Fibroblast of lung (primary cell): Measurements from ENCODE around the gene PHLDB3. TPM values are rescaled to one million over a fixed set of nuclear protein-coding genes. Genes with fewer than 3 reads are reported as not detected.
A peak's percentile ranks its signal among the peaks of the same experiment; 100 is the strongest.

Experiments used
- DNase-seq, 2 donors: peaks; one replicate each; pipeline versions ENCODE4 v3.0.0 to v3.0.0-alpha.2; 2010; ENCODE audit warnings: low read depth in 2 of 2
- H2AFZ ChIP-seq: 2 replicates; pipeline ENCODE4 v1.5.1; 2012; ENCODE audit warnings: low read length, control low read depth, inconsistent platforms
- H3K27ac ChIP-seq: 2 replicates; pipeline ENCODE4 v1.5.1; 2011; ENCODE audit warnings: low read length, control low read depth; ENCODE audit not compliant: insufficient read depth
- H3K27me3 ChIP-seq: 2 replicates; pipeline ENCODE4 v1.5.1; 2011; ENCODE audit warnings: mild to moderate bottlenecking, low read length; ENCODE audit not compliant: control insufficient read depth, insufficient read depth
- H3K36me3 ChIP-seq: 2 replicates; pipeline ENCODE4 v1.5.1; 2011; ENCODE audit warnings: low read length; ENCODE audit not compliant: control insufficient read depth, insufficient read depth
- H3K4me1 ChIP-seq: 2 replicates; pipeline ENCODE4 v1.5.1; 2011; ENCODE audit warnings: low read length; ENCODE audit not compliant: control insufficient read depth, insufficient read depth; ENCODE audit errors: extremely low read depth
- H3K4me2 ChIP-seq: 2 replicates; pipeline ENCODE4 v1.5.1; 2011; ENCODE audit warnings: low read length, control low read depth; ENCODE audit not compliant: insufficient read depth; ENCODE audit errors: extremely low read depth
- H3K4me3 ChIP-seq, 4 experiments: fragments of 200-600 bp in 1 of 4; sonication (generic) in 1 of 4; replicated peaks in 1 of 4; 2 replicates each; pipeline ENCODE4 v1.5.1; 2011 to 2016; ENCODE audit warnings: low read length in 4 of 4, low read depth in 3 of 4, mild to moderate bottlenecking in 3 of 4, control low read depth in 2 of 4, inconsistent platforms in 1 of 4, mixed read lengths in 1 of 4; ENCODE audit not compliant: insufficient read depth in 1 of 4; ENCODE audit errors: control extremely low read depth in 1 of 4
- H3K79me2 ChIP-seq: 2 replicates; pipeline ENCODE4 v1.5.1; 2012; ENCODE audit warnings: mild to moderate bottlenecking, low read length, inconsistent platforms; ENCODE audit not compliant: control insufficient read depth, insufficient read depth
- H3K9ac ChIP-seq: 2 replicates; pipeline ENCODE4 v1.5.1; 2011; ENCODE audit warnings: mild to moderate bottlenecking, low read length, control low read depth; ENCODE audit not compliant: insufficient read depth
- H3K9me3 ChIP-seq: 2 replicates; pipeline ENCODE4 v1.5.1; 2012; ENCODE audit warnings: low read depth, low read length; ENCODE audit not compliant: control insufficient read depth, insufficient read depth
- H4K20me1 ChIP-seq: 2 replicates; pipeline ENCODE4 v1.5.1; 2011; ENCODE audit warnings: low read length; ENCODE audit not compliant: control insufficient read depth, insufficient read depth; ENCODE audit errors: extremely low read depth
- EZH2 ChIP-seq: IDR thresholded peaks from 2 replicates; pipeline ENCODE4 v1.5.1; 2012; ENCODE audit warnings: low read length, control low read depth, mild to moderate bottlenecking; ENCODE audit errors: missing control alignments
- polyA plus RNA-seq, 2 donors: library from polyadenylated mRNA; depleted of rRNA in 1 of 2; stranded (reverse) in 1 of 2; unstranded in 1 of 2; fragments of >200 nt; gene quantifications; 2 replicates each; pipeline ENCODE4 v1.2.1, GENCODE V29; 2011 to 2012; ENCODE audit warnings: missing spikeins in 1 of 2
- total RNA-seq: library from RNA; depleted of rRNA; stranded (reverse); fragments of >200 nt; gene quantifications from 2 replicates; pipeline ENCODE4 v1.2.1, GENCODE V29; 2014
- TF ChIP-seq, protein P1 (sequence below), 2 donors: IDR thresholded peaks in 1 of 2; conservative IDR thresholded peaks in 1 of 2; 1 replicate in 1 of 2; 2 replicates in 1 of 2; pipeline ENCODE4 v1.5.1; 2011 to 2012; ENCODE audit warnings: low read length in 2 of 2, control low read depth in 1 of 2, inconsistent platforms in 1 of 2, low read depth in 1 of 2, mild to moderate bottlenecking in 1 of 2

PHLDB3 gene
- total and polyA plus RNA-seq, 2 donors (not counting 1 experiment from before 2014, with no cell fraction given) = 1.8 to 35.8 TPM

DNA sequence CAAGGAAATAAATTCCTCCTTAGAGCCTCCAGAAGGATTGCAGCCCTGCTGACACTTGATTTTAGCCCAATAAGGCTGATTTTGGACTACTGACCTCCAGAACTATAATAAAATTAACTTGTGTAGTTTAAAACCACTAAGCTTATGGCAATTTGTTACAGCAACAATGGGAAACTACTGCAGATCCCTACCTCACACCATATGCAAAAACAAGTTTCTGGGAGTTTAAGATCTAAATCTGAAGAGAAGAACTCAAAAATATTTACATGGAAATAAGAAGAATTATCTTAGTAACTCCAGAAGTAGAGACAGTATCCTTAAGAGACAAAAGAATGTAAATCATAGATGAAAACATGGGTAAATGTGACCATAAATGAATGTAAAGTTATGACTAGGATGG lies 34.4 kb upstream of the PHLDB3 start:
- Histone ChIP-seq H2AFZ (no peak overlapping the region), H3K27ac (no peak overlapping the region), H3K27me3 (no peaks in the 10 kb centered on the region), H3K79me2 (no peaks in the 10 kb centered on the region), H3K4me3 (no peak overlapping the region), H4K20me1 (no peaks in the 10 kb centered on the region), H3K36me3 (peaks cover 5% of the 10 kb centered on the region), H3K9me3 (no peaks in the 10 kb centered on the region), H3K9ac (no peak overlapping the region), H3K4me1 (peaks cover 3% of the 10 kb centered on the region), H3K4me2 (no peak overlapping the region)
- TF ChIP-seq, protein P1, sequence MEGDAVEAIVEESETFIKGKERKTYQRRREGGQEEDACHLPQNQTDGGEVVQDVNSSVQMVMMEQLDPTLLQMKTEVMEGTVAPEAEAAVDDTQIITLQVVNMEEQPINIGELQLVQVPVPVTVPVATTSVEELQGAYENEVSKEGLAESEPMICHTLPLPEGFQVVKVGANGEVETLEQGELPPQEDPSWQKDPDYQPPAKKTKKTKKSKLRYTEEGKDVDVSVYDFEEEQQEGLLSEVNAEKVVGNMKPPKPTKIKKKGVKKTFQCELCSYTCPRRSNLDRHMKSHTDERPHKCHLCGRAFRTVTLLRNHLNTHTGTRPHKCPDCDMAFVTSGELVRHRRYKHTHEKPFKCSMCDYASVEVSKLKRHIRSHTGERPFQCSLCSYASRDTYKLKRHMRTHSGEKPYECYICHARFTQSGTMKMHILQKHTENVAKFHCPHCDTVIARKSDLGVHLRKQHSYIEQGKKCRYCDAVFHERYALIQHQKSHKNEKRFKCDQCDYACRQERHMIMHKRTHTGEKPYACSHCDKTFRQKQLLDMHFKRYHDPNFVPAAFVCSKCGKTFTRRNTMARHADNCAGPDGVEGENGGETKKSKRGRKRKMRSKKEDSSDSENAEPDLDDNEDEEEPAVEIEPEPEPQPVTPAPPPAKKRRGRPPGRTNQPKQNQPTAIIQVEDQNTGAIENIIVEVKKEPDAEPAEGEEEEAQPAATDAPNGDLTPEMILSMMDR (conservative IDR thresholded peaks at IDR 0.05 in 1 of 2, IDR thresholded peaks at IDR 0.05 in 1 of 2; ENCODE audit: low read depth in 1 of 2, low read length in 2 of 2) = no peak
- TF ChIP-seq EZH2 = no peak
- no peak for DNase-seq

DNA sequence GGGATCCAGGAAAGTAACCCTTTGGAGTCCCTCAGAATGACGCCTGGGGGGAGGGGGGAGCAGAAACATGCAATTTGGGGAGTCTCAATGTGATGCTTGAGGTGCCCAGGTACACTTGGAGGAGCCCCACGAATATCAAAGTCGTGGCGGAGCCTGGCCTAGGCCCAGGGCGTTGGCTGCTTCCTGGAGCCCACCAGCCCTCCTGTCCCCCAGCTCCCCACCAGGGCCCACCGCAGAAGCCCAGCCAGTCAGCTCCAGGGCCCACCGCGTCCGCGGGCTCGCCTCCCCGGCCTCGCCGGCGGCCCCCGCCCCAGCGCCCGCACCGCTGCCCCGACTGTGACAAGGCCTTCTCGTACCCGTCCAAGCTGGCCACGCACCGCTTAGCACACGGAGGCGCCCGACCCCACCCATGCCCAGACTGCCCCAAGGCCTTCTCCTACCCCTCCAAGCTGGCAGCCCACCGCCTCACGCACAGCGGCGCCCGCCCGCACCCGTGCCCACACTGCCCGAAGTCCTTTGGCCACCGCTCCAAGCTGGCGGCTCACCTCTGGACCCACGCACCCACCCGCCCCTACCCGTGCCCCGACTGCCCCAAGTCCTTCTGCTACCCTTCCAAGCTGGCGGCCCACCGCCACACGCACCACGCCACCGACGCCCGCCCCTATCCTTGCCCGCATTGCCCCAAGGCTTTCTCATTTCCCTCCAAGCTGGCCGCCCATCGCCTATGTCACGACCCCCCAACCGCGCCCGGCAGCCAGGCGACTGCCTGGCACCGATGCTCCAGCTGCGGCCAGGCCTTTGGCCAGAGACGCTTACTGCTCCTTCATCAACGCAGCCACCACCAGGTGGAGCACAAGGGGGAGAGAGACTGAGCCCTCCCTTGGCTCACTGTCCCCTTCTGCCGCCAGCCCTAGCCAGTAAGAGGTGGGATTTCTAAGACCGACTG lies 30.5 kb upstream of the PHLDB3 start:
- Histone ChIP-seq H3K27ac (peak overlapping the region; percentile 57), H4K20me1 (no peaks in the 10 kb centered on the region), H3K79me2 (no peaks in the 10 kb centered on the region), H3K4me1 (peaks cover 6% of the 10 kb centered on the region), H3K9me3 (no peaks in the 10 kb centered on the region), H2AFZ (no peak overlapping the region), H3K36me3 (no peaks in the 10 kb centered on the region), H3K4me2 (peak overlapping the region; percentile 80), H3K9ac (no peak overlapping the region), H3K27me3 (no peaks in the 10 kb centered on the region), H3K4me3 (no peak overlapping the region)
- DNase-seq = peak; percentile 60 to 61
- TF ChIP-seq, protein P1 (conservative IDR thresholded peaks at IDR 0.05 in 1 of 2, IDR thresholded peaks at IDR 0.05 in 1 of 2; ENCODE audit: low read depth in 1 of 2, low read length in 2 of 2) = peak; percentile 52 to 61
- TF ChIP-seq EZH2 = no peak

DNA sequence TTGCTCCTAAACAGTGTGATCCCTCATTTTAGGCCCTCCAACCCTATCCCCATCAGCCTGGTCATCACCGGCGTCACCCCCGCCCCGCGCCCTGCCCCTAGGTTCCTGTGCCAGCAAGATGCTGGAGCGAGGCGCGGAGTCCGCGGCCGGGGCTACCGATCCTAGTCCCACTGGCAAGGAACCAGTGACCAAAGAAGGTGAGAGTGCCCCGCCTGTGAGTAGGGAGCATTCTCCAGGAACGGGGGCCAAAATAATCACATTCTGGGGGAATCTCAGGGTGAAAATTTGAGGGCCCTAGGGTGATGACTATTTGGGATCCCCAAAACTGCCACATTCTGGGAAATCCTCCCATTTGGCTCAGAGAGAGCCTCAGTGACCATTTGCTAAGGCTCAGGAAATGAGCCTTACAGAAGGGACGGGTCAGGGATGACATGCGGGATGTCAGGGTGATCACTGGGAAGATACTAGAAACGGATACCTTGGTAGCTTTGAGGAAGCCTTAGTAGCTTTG lies 29.8 kb upstream of the PHLDB3 start:
- DNase-seq = no peak
- peak overlapping the region; percentile 4 for H2AFZ ChIP-seq
- H3K27ac ChIP-seq = peak overlapping the region; percentile 57
- H3K4me3 ChIP-seq = peak overlapping the region; percentile 2 to 74 (median 26)
- peak overlapping the region; percentile 80 for H3K4me2 ChIP-seq
- H4K20me1 ChIP-seq = no peaks in the 10 kb centered on the region
- H3K9ac ChIP-seq = no peak overlapping the region
- H3K4me1 ChIP-seq = peaks cover 6% of the 10 kb centered on the region
- no peaks in the 10 kb centered on the region for H3K9me3 ChIP-seq
- no peaks in the 10 kb centered on the region for H3K79me2 ChIP-seq
- H3K27me3 ChIP-seq = no peaks in the 10 kb centered on the region
- H3K36me3 ChIP-seq = no peaks in the 10 kb centered on the region
- TF ChIP-seq, protein P1 (conservative IDR thresholded peaks at IDR 0.05 in 1 of 2, IDR thresholded peaks at IDR 0.05 in 1 of 2; ENCODE audit: low read depth in 1 of 2, low read length in 2 of 2) = no peak
- no peak for TF ChIP-seq EZH2
